ENCODE data around the gene PUDP.

- TF ChIP-seq CTCF (IDR thresholded peaks at IDR 0.05) (no peak), POLR2AphosphoS5 (IDR thresholded peaks at IDR 0.05) (no peak)
Observed at GRCh38 chrX:7077241-7078230, 70.4 kb downstream of the PUDP start.
